Stimulated activated memory B cell treated with anti-CD40 and anti-IgM and Interleukin-4, amounts not matched to agents 10 μg/mL and 1 μg/mL and 100 μg/mL, for 72 hours (primary cell): ENCODE results near the gene ATRNL1.

Source experiments
- ATAC-seq: fragments of 150-1000 bp; cut with Tn5 transposase; 2 replicates; pipeline ENCODE4 v1.10.0; 2021
- H3K27ac Mint-ChIP-seq: one replicate; pipeline ENCODE4 v1.8.0; 2022; ENCODE audit warnings: mild to moderate bottlenecking, mixed read lengths
- H3K27me3 Mint-ChIP-seq: one replicate; pipeline ENCODE4 v1.8.0; 2022; ENCODE audit warnings: mixed read lengths
- H3K36me3 Mint-ChIP-seq: one replicate; pipeline ENCODE4 v1.8.0; 2022; ENCODE audit warnings: mixed read lengths
- H3K4me1 Mint-ChIP-seq: one replicate; pipeline ENCODE4 v1.8.0; 2022; ENCODE audit warnings: mixed read lengths
- H3K4me3 Mint-ChIP-seq: one replicate; pipeline ENCODE4 v1.8.0; 2022; ENCODE audit warnings: mild to moderate bottlenecking, moderate library complexity, mixed read lengths
- H3K9me3 Mint-ChIP-seq: one replicate; pipeline ENCODE4 v1.8.0; 2022; ENCODE audit warnings: mixed read lengths

ATRNL1 gene

DNA sequence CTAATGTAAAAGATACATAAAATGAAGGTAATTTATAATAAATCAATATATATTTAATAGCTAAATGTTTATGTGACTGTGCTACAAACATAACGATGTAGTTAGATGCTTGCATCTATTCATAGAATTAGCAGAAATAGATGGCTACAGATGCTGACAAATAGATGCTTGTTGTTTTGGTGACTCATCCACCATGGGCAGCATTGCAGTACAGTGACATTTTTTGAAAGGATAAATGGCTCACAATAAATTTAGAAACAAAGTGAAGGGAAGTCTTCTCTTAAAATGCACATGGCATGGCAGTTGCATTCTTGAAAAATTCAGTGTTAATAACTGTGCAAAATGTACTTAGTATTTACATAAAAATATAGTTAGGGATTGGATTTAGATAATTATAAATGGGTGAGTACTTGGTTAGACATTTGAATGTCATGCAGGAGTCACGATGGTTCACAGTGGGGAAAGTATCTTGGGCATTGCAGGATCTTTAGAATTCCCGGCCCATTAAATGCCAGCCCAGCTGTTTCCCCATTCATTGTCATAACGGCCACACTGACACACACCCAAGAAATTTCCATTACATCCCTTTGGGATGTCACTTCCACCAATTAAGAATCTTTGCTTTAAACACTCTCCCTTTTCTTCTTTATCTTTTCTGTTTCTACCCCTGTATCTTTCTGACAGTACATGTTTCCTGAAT, 564.1 kb downstream of the ATRNL1 start:
- H3K27ac Mint-ChIP-seq: no peak overlapping the region
- no peaks in the 10 kb centered on the region for H3K4me1 Mint-ChIP-seq
- no peaks in the 10 kb centered on the region for H3K36me3 Mint-ChIP-seq
- H3K4me3 Mint-ChIP-seq: no peak overlapping the region
- ATAC-seq: no peak
- H3K27me3 Mint-ChIP-seq: no peaks in the 10 kb centered on the region
- no peaks in the 10 kb centered on the region for H3K9me3 Mint-ChIP-seq

GRCh38 chr10:115659616-115660015, 566.5 kb downstream of the ATRNL1 start:
- Mint-ChIP-seq H3K4me3 (no peak overlapping the region), H3K27me3 (no peaks in the 10 kb centered on the region), H3K9me3 (peaks cover 4% of the 10 kb centered on the region), H3K27ac (no peak overlapping the region), H3K4me1 (no peaks in the 10 kb centered on the region), H3K36me3 (no peaks in the 10 kb centered on the region)
- no peak for ATAC-seq

GRCh38 chr10:115660391-115660790, 567.2 kb downstream of the ATRNL1 start:
- H3K4me1 Mint-ChIP-seq: no peaks in the 10 kb centered on the region
- H3K9me3 Mint-ChIP-seq: peaks cover 4% of the 10 kb centered on the region
- no peak overlapping the region for H3K27ac Mint-ChIP-seq
- no peak for ATAC-seq
- H3K27me3 Mint-ChIP-seq: no peaks in the 10 kb centered on the region
- no peak overlapping the region for H3K4me3 Mint-ChIP-seq
- no peaks in the 10 kb centered on the region for H3K36me3 Mint-ChIP-seq

GRCh38 chr10:115662422-115662821, 569.3 kb downstream of the ATRNL1 start:
- Mint-ChIP-seq H3K27me3 (no peaks in the 10 kb centered on the region), H3K4me3 (no peak overlapping the region), H3K36me3 (no peaks in the 10 kb centered on the region), H3K9me3 (peaks cover 4% of the 10 kb centered on the region), H3K27ac (no peak overlapping the region), H3K4me1 (no peaks in the 10 kb centered on the region)
- ATAC-seq: no peak

DNA sequence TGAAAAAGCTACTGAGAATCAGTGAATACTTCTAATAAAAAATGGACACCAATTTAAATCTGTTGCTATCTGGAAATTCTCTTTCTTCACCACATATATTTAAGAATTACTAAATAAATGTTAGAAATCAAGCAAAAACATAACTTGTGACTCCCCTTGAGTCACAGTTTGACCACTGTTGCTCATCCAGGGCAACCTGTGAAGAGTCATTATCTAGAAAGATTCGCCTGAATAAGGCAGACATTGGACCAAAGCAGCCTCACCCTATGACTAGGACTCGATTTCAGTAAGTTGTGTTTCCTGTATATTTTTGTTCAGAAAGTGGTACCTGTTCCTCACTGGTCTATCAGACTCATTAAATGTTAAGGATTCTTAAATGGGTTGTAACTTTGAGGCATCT, 572.4 kb downstream of the ATRNL1 start:
- H3K27me3 Mint-ChIP-seq: no peaks in the 10 kb centered on the region
- H3K27ac Mint-ChIP-seq: no peak overlapping the region
- ATAC-seq: no peak
- no peaks in the 10 kb centered on the region for H3K4me1 Mint-ChIP-seq
- H3K4me3 Mint-ChIP-seq: no peak overlapping the region
- peaks cover 4% of the 10 kb centered on the region for H3K9me3 Mint-ChIP-seq
- no peaks in the 10 kb centered on the region for H3K36me3 Mint-ChIP-seq

- Mint-ChIP-seq H3K4me3 (no peak overlapping the region), H3K27me3 (no peaks in the 10 kb centered on the region), H3K9me3 (peaks cover 3% of the 10 kb centered on the region), H3K4me1 (no peaks in the 10 kb centered on the region), H3K27ac (no peak overlapping the region), H3K36me3 (no peaks in the 10 kb centered on the region)
- ATAC-seq: no peak
These were observed 581.3 kb downstream of the ATRNL1 start for GRCh38 chr10:115674496-115674895.

GRCh38 chr10:115696747-115697146, 603.6 kb downstream of the ATRNL1 start:
- Mint-ChIP-seq H3K4me1 (no peaks in the 10 kb centered on the region), H3K4me3 (no peak overlapping the region), H3K9me3 (peaks cover 5% of the 10 kb centered on the region), H3K27me3 (no peaks in the 10 kb centered on the region), H3K27ac (no peak overlapping the region), H3K36me3 (no peaks in the 10 kb centered on the region)
- ATAC-seq: no peak

DNA sequence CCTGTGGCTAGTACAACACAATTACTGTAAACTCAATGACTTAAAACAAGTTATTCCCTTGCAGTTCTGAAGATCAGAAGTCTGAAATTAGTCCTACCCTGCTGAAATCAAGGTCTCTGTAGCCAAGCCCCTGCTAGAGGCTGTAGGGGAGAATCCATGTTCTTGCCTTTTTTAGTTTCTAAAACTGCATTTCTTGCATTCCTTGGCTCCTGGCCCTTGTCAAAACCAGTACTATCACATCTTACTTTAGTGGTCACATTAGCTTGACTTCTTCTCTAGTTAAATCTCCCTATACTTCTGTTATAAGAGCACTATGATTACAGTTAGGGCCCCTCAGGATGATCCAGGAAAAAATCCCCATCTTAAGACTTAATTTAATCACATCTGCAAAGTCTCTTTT, 612.9 kb downstream of the ATRNL1 start:
- Mint-ChIP-seq H3K9me3 (peaks cover 2% of the 10 kb centered on the region), H3K4me3 (no peak overlapping the region), H3K27me3 (no peaks in the 10 kb centered on the region), H3K4me1 (no peaks in the 10 kb centered on the region), H3K36me3 (no peaks in the 10 kb centered on the region), H3K27ac (no peak overlapping the region)
- no peak for ATAC-seq

DNA sequence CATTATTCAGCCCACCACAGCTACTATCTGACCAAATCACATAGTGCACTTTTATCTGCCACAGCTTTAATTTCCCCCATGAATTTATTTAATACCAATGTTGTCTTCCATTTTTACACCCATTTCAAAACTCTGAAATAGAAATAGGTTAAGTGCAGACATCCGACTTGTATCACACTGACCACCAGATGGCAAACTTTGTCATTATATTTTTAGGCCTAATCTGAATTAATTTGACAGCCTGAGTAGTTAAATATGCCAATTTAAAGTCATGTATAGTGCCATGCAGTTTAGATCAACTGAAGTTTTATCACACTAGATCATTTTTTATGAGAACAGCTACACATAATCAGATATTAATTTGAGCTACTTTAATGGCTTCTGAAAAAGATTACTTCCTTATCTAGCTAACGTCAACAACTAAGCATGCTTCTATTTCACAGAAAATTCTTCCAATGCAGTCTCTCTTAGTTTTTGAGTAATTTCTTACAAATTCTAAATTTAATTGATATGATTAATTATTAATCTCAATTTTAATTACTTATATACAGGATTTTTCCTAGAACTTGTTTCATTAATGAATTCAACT, 613.4 kb downstream of the ATRNL1 start:
- Mint-ChIP-seq H3K9me3 (peaks cover 2% of the 10 kb centered on the region), H3K4me1 (no peaks in the 10 kb centered on the region), H3K4me3 (no peak overlapping the region), H3K27me3 (no peaks in the 10 kb centered on the region), H3K27ac (no peak overlapping the region), H3K36me3 (no peaks in the 10 kb centered on the region)
- no peak for ATAC-seq

DNA sequence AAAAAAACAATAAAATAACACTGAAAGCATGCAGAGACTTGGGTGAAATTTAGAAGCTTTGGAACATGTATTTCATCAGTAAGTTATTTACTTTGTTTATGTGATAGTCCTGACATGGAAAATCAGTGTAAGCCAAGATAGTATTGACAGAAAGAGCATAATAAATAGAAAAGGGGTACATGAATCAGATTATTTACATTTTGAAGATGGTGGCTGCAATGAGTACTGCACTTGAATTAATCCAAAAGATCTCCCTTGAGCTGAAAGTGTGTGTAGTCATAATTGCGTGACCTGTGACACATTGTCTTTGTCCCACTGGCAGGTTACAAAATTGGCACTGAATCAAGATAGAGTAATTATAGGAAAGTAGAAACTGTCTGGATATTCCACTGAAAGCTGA, 617.0 kb downstream of the ATRNL1 start:
- Mint-ChIP-seq H3K4me1 (no peaks in the 10 kb centered on the region), H3K9me3 (no peaks in the 10 kb centered on the region), H3K36me3 (no peaks in the 10 kb centered on the region), H3K27ac (no peak overlapping the region), H3K27me3 (no peaks in the 10 kb centered on the region), H3K4me3 (no peak overlapping the region)
- ATAC-seq: no peak

- Mint-ChIP-seq H3K9me3 (no peaks in the 10 kb centered on the region), H3K36me3 (no peaks in the 10 kb centered on the region), H3K4me1 (no peaks in the 10 kb centered on the region), H3K27me3 (no peaks in the 10 kb centered on the region), H3K4me3 (no peak overlapping the region), H3K27ac (no peak overlapping the region)
- ATAC-seq: no peak
These were observed 618.1 kb downstream of the ATRNL1 start for GRCh38 chr10:115711306-115711705.

- H3K27ac Mint-ChIP-seq: no peak overlapping the region
- H3K4me1 Mint-ChIP-seq: no peaks in the 10 kb centered on the region
- H3K36me3 Mint-ChIP-seq: no peaks in the 10 kb centered on the region
- ATAC-seq: no peak
- no peaks in the 10 kb centered on the region for H3K27me3 Mint-ChIP-seq
- H3K9me3 Mint-ChIP-seq: peaks cover 3% of the 10 kb centered on the region
- H3K4me3 Mint-ChIP-seq: no peak overlapping the region
These were observed 627.0 kb downstream of the ATRNL1 start for GRCh38 chr10:115720121-115720520.

GRCh38 chr10:115727129-115727528, 634.0 kb downstream of the ATRNL1 start:
- no peak for ATAC-seq
- Mint-ChIP-seq H3K9me3 (peaks cover 3% of the 10 kb centered on the region), H3K27ac (no peak overlapping the region), H3K27me3 (no peaks in the 10 kb centered on the region), H3K4me3 (no peak overlapping the region), H3K4me1 (no peaks in the 10 kb centered on the region), H3K36me3 (no peaks in the 10 kb centered on the region)

- Mint-ChIP-seq H3K4me3 (no peak overlapping the region), H3K9me3 (peaks cover 3% of the 10 kb centered on the region), H3K27me3 (no peaks in the 10 kb centered on the region), H3K36me3 (no peaks in the 10 kb centered on the region), H3K27ac (no peak overlapping the region), H3K4me1 (no peaks in the 10 kb centered on the region)
- no peak for ATAC-seq
These were observed 650.9 kb downstream of the ATRNL1 start for GRCh38 chr10:115744089-115744488.

GRCh38 chr10:115745943-115746342, 652.8 kb downstream of the ATRNL1 start:
- H3K36me3 Mint-ChIP-seq: no peaks in the 10 kb centered on the region
- H3K27me3 Mint-ChIP-seq: no peaks in the 10 kb centered on the region
- no peak overlapping the region for H3K27ac Mint-ChIP-seq
- no peak for ATAC-seq
- peaks cover 6% of the 10 kb centered on the region for H3K9me3 Mint-ChIP-seq
- H3K4me1 Mint-ChIP-seq: no peaks in the 10 kb centered on the region
- H3K4me3 Mint-ChIP-seq: no peak overlapping the region

DNA sequence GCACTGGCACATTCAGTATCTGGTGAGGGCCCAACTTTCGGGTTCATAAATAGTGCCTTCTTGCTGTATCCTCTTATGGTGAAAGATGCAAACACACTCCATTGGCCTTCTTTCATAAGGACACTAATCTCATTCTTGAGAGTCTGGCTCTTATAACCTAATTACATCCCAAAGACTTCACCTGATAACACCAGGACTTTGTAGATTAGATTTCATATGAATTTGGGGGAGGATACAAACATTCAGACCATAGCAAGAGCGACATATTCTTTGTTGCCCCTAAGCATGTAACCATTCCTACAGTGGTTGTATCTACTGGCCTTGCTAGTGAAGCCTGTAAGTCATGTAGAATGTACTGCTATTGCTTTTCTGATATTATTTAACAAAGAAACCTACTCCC, 654.6 kb downstream of the ATRNL1 start:
- no peaks in the 10 kb centered on the region for H3K27me3 Mint-ChIP-seq
- H3K4me3 Mint-ChIP-seq: no peak overlapping the region
- no peak overlapping the region for H3K27ac Mint-ChIP-seq
- H3K9me3 Mint-ChIP-seq: peaks cover 6% of the 10 kb centered on the region
- H3K4me1 Mint-ChIP-seq: no peaks in the 10 kb centered on the region
- ATAC-seq: no peak
- H3K36me3 Mint-ChIP-seq: no peaks in the 10 kb centered on the region
